Mucosa of gallbladder (tissue), 1 donor: ENCODE data around the gene TRIM72. TPM values are rescaled to one million over a fixed set of nuclear protein-coding genes. Genes with fewer than 3 reads are reported as not detected.
"Not testable (repeated sequence)": the region's sequence is repeated elsewhere in the genome, so short reads cannot be mapped to it uniquely, and the experiment has no call there.

Source experiments
- DNase-seq: peaks from one replicate; pipeline ENCODE4 v3.0.0-alpha.2; 2020; ENCODE audit warnings: low spot score
- total RNA-seq: library from RNA; stranded (reverse); gene quantifications from one replicate; pipeline ENCODE4 v1.2.1, GENCODE V29; 2021
- donor health status: DM: no; HTN: no; CAD: no.

TRIM72 gene
- total RNA-seq, 1 donor from 2014 or later: 0.06 TPM

- DNase-seq: no peak
Measured at GRCh38 chr16:31256466-31256865, 42.5 kb downstream of the TRIM72 start.

- DNase-seq: no peak
Measured at GRCh38 chr16:31258366-31258765, 44.4 kb downstream of the TRIM72 start.

GRCh38 chr16:31260136-31260931 lies 46.4 kb downstream of the TRIM72 start:
- no peak for DNase-seq

GRCh38 chr16:31262084-31262483 lies 48.2 kb downstream of the TRIM72 start:
- DNase-seq: no peak

GRCh38 chr16:31265329-31266245 lies 51.7 kb downstream of the TRIM72 start:
- no peak for DNase-seq

GRCh38 chr16:31267332-31268032 lies 53.6 kb downstream of the TRIM72 start:
- DNase-seq: no peak

GRCh38 chr16:31268033-31268365 lies 54.1 kb downstream of the TRIM72 start:
- DNase-seq: no peak

GRCh38 chr16:31268891-31269290 lies 55.0 kb downstream of the TRIM72 start:
- no peak for DNase-seq

GRCh38 chr16:31269541-31269940 lies 55.6 kb downstream of the TRIM72 start:
- no peak for DNase-seq

GRCh38 chr16:31269973-31270372 lies 56.1 kb downstream of the TRIM72 start:
- not testable (repeated sequence) for DNase-seq

GRCh38 chr16:31270795-31271194 lies 56.9 kb downstream of the TRIM72 start:
- no peak for DNase-seq

- no peak for DNase-seq
Measured at GRCh38 chr16:31271621-31272190, 57.8 kb downstream of the TRIM72 start.

- no peak for DNase-seq
Measured at GRCh38 chr16:31273187-31273586, 59.3 kb downstream of the TRIM72 start.

GRCh38 chr16:31273676-31274075 lies 59.8 kb downstream of the TRIM72 start:
- no peak for DNase-seq

GRCh38 chr16:31274831-31275816 lies 61.2 kb downstream of the TRIM72 start:
- no peak for DNase-seq

GRCh38 chr16:31276600-31276999 lies 62.7 kb downstream of the TRIM72 start:
- no peak for DNase-seq

GRCh38 chr16:31277659-31278260 lies 63.8 kb downstream of the TRIM72 start:
- DNase-seq: no peak

GRCh38 chr16:31278853-31279252 lies 64.9 kb downstream of the TRIM72 start:
- not testable (repeated sequence) for DNase-seq
